ENCODE data around the gene SH2D1A.

SH2D1A gene

DNA sequence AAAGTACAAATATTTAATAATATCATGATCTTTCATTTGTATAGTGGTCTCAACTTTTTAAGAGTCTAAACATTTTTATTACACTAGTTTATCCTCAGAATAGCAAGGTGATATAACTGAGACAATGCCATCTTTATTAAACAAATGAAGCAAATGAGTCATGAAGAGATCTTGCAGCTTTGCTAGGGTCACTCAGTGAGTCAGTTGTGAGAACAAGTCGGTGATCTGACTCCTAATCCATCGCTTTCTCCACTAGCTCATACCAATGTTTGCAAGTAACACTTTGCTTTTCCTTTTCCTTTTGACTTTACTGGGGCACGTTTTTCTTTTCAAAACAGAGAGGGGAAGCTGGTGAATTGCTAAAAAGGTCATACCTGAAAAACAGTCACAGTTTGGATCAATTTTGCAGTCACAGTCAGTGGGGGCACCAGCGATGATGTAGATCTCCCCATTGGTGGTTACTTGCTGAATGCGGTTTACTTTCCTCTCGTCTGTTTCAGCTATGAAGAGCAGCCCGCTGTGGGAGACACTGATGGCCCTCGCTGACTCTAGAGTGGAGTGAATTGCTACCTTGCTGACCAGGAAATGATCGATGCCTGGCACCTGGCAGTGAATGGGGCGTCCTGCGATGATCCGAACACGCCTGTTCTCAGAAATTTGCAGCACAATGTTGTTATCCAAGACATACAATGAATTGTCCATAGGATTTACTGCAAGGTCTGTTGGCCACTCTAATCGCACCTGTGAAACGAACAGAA lies 75.7 kb downstream of the SH2D1A start:
- no peak for DNase-seq (ENCODE audit: low read depth)
